Upper lobe of right lung (tissue), 1 donor: Measurements from ENCODE around the gene DHX8. TPM values are rescaled to one million over a fixed set of nuclear protein-coding genes. Genes with fewer than 3 reads are reported as not detected.

Experiments
- ATAC-seq: fragments of 200-7000 bp; cut with Tn5 transposase; one replicate; pipeline ENCODE4 v1.9.1; 2020; ENCODE audit warnings: mild to moderate bottlenecking, moderate library complexity
- DNase-seq: peaks from one replicate; pipeline ENCODE4 v3.0.0-alpha.2; 2020
- H3K27ac ChIP-seq: fragments of 200-600 bp; one replicate; pipeline ENCODE4 v1.8.0; 2022
- H3K27me3 ChIP-seq: fragments of 200-600 bp; one replicate; pipeline ENCODE4 v1.8.0; 2022; ENCODE audit warnings: mild to moderate bottlenecking
- H3K36me3 ChIP-seq: fragments of 200-600 bp; one replicate; pipeline ENCODE4 v1.8.0; 2022
- H3K4me1 ChIP-seq: fragments of 200-600 bp; one replicate; pipeline ENCODE4 v1.8.0; 2022
- H3K4me3 ChIP-seq: fragments of 200-600 bp; one replicate; pipeline ENCODE4 v1.8.0; 2022; ENCODE audit warnings: mild to moderate bottlenecking
- H3K9me3 ChIP-seq: fragments of 200-600 bp; one replicate; pipeline ENCODE4 v1.8.0; 2022
- intact Hi-C: fragments of 100-400 bp; cut with DNase I; formaldehyde crosslinking; loops from one replicate; pipeline ENCODE4 v1.11.0; 2022
- long read RNA-seq: library from polyadenylated mRNA; unstranded; transcript quantifications from one replicate; pipeline ENCODE4 v2.0.0, GENCODE V29; 2021
- total RNA-seq: library from RNA; stranded (reverse); fragmentation: NEBNext Ultra II Directional; extraction: Animal tissue kit (Norgen Biotek cat#: 25700); gene quantifications from one replicate; pipeline ENCODE4 v1.2.1, GENCODE V29; 2021
- TF ChIP-seq, protein P1 (sequence below): fragments of 200-600 bp; IDR thresholded peaks from one replicate; pipeline ENCODE4 v1.8.0; 2022; ENCODE audit warnings: antibody characterized with exemption
- donor health status: DM: no; HTN: yes; CAD: no; lungs with severe emphysema.

The DHX8 gene
- 50.8 TPM for total RNA-seq
- long read RNA-seq, full-length matches to known transcripts: 23 of 42 reads
- long read RNA-seq, partial matches to known transcripts: 7 of 42 reads
- long read RNA-seq, other reads (novel, unspliced or antisense): 12 of 42 reads

DNA sequence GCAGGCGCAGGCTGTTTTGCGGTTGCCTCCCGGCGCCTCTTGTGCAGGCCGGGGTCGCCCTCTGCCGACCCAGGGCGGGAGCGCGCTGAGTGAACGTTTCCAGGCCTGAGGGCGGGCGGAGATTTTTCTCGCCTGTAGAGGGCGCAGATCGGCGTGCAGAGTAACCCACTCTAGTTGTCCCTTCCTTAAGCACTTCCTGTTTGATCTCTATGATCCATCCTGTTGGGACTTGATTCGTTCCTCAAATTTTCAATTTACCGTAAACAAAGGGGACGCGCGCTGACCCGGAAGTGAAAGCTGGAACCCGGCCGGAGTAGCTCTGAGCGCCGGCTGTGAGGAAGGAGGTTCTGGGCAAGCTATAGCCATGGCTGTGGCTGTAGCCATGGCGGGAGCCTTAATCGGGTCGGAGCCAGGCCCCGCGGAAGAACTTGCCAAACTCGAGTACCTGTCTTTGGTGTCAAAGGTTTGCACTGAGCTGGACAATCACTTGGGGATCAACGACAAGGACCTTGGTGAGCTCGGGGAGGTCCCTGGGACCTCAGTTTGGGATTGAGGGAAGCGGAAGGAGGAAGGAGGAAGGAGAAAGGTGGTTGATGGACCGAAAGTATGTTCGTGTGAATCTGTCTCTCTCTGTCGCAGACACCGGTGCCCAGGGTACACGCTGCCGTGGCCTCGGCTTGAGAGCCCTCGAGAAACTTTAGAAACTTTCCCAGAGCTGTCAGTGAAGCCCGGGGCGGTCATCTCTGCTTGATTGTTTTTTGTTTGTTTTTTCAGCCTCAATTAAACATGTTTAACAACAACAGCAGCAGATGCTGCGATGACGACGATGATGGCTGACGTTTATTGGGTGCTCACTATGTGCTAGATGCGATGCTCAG lies at the start of gene DHX8:
Gene DHX8 (plus strand): TSS at position 302 of the 878 bp plus-strand sequence. CDS start 63 bp downstream, at position 365.
- no peaks in the 10 kb centered on the region for H3K9me3 ChIP-seq
- peak within 1 kb of the TSS; percentile 76 for H3K4me3 ChIP-seq
- ATAC-seq (peak; percentile 99), DNase-seq (peak; percentile 98)
- TF ChIP-seq, protein P1, sequence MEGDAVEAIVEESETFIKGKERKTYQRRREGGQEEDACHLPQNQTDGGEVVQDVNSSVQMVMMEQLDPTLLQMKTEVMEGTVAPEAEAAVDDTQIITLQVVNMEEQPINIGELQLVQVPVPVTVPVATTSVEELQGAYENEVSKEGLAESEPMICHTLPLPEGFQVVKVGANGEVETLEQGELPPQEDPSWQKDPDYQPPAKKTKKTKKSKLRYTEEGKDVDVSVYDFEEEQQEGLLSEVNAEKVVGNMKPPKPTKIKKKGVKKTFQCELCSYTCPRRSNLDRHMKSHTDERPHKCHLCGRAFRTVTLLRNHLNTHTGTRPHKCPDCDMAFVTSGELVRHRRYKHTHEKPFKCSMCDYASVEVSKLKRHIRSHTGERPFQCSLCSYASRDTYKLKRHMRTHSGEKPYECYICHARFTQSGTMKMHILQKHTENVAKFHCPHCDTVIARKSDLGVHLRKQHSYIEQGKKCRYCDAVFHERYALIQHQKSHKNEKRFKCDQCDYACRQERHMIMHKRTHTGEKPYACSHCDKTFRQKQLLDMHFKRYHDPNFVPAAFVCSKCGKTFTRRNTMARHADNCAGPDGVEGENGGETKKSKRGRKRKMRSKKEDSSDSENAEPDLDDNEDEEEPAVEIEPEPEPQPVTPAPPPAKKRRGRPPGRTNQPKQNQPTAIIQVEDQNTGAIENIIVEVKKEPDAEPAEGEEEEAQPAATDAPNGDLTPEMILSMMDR: peak; percentile 100
- intact Hi-C loops: no loop called here
- H3K36me3 ChIP-seq: no peaks in the 10 kb centered on the region
- H3K27ac ChIP-seq: peak within 1 kb of the TSS; percentile 80
- no peaks in the 10 kb centered on the region for H3K27me3 ChIP-seq
- peaks cover 15% of the 10 kb centered on the region for H3K4me1 ChIP-seq

DNA sequence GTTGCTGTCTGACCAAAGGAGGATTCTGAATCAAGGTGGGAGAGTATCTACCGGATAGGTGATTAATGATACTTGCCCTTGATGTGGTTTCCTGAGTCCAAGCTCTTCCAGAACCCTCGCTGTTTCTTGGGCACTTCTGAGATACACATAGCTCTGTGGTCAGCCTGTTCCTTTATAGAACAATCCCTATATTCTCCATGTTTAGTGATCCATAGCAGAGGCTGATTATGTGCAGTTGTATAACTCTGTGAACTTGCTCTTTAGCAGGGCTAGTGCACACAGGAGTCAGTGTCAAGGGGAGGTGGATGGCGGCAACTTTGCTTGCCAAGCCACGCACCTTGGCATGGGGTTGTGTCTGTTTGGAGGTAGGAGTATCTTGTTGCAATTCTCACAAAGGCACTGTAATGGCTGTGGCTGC lies 48.9 kb upstream of the DHX8 start:
- ATAC-seq: no peak
- Histone ChIP-seq H3K4me3 (no peak overlapping the region), H3K36me3 (no peaks in the 10 kb centered on the region), H3K9me3 (no peaks in the 10 kb centered on the region), H3K4me1 (peaks cover 7% of the 10 kb centered on the region), H3K27ac (no peak overlapping the region), H3K27me3 (no peaks in the 10 kb centered on the region)
- DNase-seq: no peak
- TF ChIP-seq, protein P1: no peak
- intact Hi-C loops: no loop called here

DNA sequence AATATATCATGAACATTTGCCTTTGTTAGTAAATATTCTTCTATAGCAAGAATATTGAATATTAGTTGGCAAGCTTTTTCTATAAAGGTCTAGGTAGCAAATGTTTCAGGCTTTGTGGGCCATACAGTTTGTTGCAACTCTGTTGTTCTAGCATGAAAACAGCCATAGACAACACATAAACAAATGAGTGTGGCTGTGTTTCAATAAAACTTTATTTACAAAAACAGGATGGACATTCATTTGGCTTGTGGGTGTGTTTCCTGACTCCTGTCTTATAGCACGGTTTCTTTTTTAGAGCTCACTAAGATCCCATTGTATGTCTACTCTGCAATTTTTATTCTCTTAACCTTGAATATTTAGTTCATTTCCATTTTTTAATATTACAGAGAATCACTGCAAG lies 46.0 kb upstream of the DHX8 start:
- DNase-seq: no peak
- intact Hi-C loops: no loop called here
- no peaks in the 10 kb centered on the region for H3K36me3 ChIP-seq
- no peak overlapping the region for H3K27ac ChIP-seq
- no peaks in the 10 kb centered on the region for H3K9me3 ChIP-seq
- TF ChIP-seq, protein P1: no peak
- ATAC-seq: no peak
- no peaks in the 10 kb centered on the region for H3K27me3 ChIP-seq
- H3K4me3 ChIP-seq: no peak overlapping the region
- H3K4me1 ChIP-seq: no peaks in the 10 kb centered on the region

DNA sequence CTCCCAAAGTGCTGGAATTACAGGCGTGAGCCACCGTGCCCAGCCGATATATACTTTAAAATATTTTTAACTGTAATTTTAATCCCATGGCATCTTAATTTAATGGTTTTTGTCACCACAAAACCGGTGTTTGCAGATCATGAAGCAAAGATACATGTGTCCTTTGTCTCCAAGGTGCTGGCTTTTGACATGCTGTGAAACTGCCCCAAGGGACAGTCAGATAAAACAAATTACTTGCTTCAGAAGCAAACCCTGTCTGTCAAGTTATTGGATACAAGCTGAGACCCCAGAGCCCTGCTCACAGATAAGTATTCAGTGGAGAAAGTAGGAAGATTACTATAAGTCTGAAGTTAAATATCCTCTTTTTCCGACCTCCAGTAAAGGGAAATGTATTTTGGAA lies 45.1 kb upstream of the DHX8 start:
- TF ChIP-seq, protein P1: no peak
- H3K27me3 ChIP-seq: no peaks in the 10 kb centered on the region
- DNase-seq (no peak), ATAC-seq (no peak)
- H3K27ac ChIP-seq: no peak overlapping the region
- no peak overlapping the region for H3K4me3 ChIP-seq
- intact Hi-C loops: no loop called here
- H3K9me3 ChIP-seq: no peaks in the 10 kb centered on the region
- no peaks in the 10 kb centered on the region for H3K4me1 ChIP-seq
- H3K36me3 ChIP-seq: no peaks in the 10 kb centered on the region

DNA sequence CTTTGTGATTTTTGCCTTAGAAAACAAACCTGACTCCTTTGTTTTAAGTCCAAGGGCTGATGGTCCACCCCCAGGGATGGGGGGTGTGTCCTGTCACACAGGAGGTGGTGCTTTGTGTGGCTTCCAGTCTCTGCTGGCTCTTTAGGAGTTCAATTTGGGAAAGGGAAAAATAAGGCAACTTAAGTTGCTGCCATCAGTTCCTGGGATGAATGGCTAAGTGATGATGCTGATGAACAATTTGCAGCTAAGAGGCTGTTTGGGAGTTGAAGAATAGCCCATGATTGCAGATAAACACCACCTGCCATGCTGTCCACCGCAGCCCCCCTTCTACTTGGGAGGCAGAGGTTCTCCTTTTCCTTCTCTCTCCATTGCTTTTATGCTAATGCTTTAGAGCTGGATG lies 44.7 kb upstream of the DHX8 start:
- intact Hi-C loops: no loop called here
- no peaks in the 10 kb centered on the region for H3K9me3 ChIP-seq
- DNase-seq: no peak

More for the DNA sequence above, 44.7 kb upstream of the DHX8 start:
- Histone ChIP-seq H3K4me3 (no peak overlapping the region), H3K27me3 (no peaks in the 10 kb centered on the region), H3K36me3 (no peaks in the 10 kb centered on the region), H3K4me1 (no peaks in the 10 kb centered on the region), H3K27ac (no peak overlapping the region)
- ATAC-seq: no peak
- TF ChIP-seq, protein P1: no peak
